NCI-H1105 (cell line): ENCODE data around the gene TIMELESS.
"Not testable (repeated sequence)": the region's sequence is repeated elsewhere in the genome, so short reads cannot be mapped to it uniquely, and the experiment has no call there.

Experiments used
- DNase-seq: peaks from one replicate; lab custom pipeline; 2025; lab: John Stamatoyannopoulos, UW

The TIMELESS gene

DNA sequence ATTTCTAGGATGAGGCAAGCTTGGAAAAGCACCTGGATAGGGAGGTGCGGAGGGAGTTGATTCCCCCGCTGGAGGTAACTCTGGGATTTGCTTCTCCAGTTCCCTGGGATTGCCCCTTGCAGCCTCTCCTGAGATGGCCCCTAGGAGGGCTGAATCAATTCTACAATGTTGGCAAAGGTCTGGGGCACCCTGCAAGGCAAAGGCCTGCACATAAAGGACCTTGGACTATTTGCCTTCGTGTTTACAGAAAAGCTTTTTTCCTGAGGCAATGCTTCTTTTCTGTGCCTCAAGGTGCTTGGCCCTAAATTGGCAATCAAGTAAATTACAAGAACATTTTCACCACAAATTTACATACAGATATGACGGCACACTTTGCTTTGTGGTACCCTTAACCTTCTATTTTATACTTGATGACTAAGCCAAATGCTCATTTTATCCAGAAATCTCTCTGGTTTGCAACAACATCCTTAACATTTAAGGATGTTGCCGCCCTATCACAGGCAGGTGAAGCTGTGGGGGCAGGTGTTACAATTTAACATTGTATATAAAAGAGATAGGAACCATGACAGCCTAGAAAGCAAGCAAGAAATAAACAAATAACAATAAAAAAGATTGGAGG, 40.3 kb downstream of the TIMELESS start:
- no peak for DNase-seq

DNA sequence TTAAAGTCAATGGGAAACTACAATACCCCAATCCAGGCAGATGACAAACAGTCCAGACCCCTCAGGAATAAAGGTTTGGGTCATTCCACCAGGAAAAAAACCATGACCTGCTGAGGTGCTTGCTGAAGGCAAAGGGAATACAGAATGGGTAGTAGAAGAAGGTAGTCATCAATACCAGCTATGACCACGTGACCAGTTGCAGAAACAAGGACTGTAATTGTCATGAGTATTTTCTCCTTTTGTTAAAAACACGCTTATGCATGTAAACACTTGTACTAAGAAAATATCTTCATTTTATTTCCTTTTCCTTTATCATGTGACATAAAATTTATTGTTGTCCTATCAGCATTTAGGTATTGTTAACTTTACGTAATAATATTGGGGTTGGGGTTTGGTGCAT, 45.0 kb downstream of the TIMELESS start:
- not testable (repeated sequence) for DNase-seq

DNA sequence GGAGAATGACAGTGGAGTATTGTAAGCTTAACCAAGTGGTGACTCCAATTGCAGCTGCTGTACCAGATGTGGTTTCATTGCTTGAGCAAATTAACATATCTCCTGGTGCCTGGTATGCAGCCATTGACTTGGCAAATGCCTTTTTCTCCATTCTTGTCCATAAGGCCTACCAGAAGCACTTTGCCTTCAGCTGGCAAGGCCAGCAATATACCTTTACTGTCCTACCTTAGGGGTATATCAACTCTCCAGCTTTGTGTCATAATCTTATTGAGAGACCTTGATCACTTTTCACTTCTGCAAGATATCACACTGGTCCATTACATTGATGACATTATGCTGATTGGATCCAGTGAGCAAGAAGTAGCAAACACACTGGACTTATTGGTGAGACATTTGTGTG, 47.6 kb downstream of the TIMELESS start:
- DNase-seq, result not testable (repeated sequence)

DNA sequence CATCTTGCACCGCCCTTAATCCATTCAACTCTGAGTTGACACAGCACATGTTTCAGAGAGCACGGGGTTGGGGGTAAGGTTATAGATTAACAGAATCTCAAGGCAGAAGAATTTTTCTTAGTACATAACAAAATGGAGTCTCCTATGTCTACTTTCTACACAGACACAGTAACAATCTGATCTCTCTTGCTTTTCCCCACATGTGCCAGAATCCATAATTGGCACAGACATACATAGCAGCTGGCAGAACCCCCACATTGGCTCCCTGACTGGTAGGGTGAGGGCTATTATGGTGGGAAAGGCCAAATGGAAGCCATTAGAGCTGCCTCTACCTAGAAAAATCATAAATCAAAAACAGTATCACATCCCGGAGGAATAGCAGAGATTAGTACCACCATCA, 48.1 kb downstream of the TIMELESS start:
- DNase-seq, result not testable (repeated sequence)

DNA sequence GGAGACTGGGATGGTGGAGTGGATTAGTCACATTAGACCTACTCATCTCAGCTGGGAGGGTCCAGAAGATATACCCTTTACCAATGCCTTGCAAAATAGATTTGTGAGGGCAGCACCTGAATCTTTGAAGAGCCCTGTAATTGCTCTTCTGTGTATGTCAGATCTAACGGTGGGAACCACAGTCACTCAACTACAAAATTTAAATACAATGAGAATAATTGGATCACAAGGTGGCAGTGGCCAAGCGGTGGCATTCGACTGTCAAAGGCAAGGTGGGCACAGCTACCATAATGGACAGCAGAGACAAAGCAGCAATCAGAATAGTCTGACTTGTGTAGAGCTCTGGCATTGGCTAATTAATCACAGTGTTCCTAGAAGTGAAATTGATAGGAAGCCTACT, 49.8 kb downstream of the TIMELESS start:
- not testable (repeated sequence) for DNase-seq

DNA sequence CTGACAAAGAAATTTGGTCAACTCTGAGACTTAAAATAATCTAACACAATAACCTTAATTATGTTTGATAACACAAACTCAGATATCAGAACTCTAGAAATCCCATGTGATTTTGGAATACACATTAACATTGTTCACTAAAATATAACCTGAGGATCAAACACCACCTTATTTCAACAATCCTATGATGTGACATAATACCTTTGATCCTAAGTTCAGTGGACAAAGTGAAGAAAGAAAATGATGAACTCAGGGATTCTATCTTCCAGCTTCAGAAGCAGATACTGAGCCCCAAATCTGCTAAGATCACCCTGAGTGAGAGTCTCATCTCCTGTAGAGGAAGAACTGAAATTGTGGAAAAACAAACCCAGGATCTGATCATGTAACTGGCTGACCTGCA, 50.9 kb downstream of the TIMELESS start:
- no peak for DNase-seq

DNA sequence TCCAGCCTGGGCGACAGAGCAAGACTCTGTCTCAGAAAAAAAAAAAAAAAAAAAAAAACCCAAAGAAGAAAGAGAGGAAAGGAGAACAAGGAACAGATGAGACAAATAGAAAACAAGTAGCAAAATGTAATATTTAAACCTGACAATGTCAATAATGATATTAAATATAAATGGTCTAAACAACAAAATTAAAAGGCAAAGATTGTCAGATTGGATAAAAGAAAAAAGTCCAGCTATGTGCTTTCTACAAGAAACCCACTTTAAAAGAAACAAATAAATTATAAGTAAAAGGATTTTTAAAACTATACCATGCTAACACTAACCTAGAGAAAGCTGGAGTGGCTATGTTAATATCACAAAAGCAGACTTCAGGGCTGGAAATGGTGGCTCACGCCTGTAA, 56.9 kb downstream of the TIMELESS start:
- DNase-seq, result no peak

DNA sequence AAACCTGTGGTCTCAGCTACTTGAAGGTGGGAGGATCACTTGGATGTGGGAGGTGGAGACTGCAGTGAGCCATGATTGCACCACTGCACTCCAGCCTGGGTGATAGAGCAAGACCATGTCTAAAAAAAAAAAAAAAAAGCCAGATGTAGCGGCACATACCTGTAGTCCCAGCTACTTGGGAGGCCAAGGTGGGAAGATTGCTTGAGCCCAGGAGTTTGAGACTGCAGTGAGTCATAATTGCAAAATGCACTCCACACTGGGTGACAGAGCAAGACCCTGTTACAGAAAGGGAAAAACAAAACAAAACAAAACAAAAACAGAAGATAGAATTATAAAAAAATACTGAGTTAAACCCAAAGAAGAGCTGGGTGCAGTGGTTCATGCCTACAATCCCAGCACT, 57.5 kb downstream of the TIMELESS start:
- DNase-seq, result no peak

DNA sequence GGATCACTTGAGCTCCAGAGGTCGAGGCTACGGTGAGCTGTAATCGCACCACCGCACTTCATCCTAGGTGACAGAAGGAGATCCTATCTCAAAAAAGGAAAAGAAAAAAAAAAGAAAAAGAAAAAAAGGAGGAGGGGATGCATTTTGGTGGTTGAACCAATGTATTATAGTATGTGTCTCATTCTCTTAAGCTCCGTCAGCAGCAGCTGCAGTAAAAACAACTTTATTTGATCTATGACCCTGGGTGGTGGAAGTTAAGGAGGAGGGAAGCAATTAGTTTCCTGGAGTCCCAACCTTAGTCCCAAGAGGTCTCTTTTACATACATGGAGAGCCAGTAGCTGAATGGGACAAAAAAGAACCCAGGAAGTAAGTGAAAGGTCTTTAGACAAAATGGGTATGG, 59.8 kb downstream of the TIMELESS start:
- no peak for DNase-seq

DNA sequence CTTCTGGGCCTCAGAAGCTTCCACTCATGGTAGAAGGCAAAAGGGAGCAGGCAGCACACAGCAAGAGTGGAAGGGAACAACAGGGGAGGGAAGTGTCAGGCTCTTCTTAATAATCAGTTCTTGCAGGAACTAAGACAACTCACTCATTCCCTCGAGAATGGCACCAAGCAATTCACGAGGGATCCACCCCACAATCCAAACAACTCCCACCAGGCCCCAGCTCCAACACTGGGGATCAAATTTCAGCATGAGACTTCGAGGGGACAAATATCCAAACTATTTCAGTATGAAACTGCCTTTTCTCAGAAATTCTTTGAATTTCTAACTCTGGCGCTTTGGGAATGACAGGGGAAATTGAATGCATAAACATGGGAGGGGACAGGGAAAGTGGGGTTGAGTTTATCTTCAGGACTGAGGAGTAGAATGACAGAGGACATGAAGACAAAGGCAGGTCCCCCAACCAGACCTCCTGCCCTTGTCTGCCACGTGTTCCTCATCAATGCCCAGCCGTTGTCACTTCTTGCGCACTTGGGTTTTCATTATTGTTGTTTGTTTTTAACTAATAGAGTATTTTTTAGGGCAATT, 62.0 kb downstream of the TIMELESS start:
- no peak for DNase-seq

DNA sequence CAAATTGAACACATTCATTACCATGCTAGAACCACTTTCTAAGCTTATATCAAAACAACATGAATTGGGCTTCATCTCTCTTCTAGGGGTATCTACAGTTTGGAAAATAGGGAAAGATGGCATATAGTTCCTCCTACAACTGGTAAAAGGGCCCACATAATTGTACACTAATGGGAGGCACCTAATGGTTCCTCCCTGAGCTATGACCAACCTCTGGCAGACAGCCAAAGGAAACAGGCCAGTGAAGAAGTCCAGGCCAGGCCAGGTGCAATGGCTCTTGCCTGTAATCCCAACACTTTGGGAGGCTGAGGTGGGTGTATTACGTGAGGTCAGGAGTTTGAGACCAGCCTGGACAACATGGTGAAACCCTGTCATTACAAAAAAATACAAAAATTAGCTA, 63.4 kb downstream of the TIMELESS start:
- peak; percentile 3 for DNase-seq

DNA sequence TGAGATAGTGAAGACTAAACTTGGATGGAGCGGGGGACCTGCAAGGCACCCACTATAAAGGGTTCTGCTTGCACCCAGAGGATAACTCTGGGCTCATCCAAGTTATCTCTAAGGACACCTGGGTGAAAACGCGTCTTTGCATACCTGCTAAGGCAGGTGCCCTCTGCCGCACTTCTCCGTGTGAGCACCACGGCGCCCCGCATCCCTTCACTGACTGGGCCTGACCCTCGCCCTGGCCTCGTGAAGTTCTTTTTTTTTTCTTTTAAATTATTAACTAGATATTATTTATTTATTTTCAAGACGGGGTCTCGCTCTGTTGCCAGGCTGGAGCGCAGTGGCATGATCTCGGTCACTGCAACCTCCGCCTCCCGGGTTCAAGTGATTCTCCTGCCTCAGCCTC, 66.6 kb downstream of the TIMELESS start:
- no peak for DNase-seq

DNA sequence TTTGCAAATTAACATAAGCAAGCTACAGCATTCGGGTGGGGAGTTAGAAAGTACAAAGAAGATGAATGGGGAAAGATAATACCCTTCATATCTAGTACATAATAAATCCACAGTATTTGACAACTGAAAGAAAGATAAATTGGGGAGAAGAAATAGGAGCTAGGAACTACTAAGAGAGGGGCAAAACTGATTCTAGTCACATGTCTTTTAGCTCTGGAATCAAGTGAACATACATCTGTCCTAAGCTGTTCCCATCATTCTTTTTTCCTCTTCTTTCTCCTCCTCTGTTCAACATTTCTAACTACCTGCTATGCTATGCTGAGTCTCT, 71.3 kb downstream of the TIMELESS start:
- no peak for DNase-seq

DNA sequence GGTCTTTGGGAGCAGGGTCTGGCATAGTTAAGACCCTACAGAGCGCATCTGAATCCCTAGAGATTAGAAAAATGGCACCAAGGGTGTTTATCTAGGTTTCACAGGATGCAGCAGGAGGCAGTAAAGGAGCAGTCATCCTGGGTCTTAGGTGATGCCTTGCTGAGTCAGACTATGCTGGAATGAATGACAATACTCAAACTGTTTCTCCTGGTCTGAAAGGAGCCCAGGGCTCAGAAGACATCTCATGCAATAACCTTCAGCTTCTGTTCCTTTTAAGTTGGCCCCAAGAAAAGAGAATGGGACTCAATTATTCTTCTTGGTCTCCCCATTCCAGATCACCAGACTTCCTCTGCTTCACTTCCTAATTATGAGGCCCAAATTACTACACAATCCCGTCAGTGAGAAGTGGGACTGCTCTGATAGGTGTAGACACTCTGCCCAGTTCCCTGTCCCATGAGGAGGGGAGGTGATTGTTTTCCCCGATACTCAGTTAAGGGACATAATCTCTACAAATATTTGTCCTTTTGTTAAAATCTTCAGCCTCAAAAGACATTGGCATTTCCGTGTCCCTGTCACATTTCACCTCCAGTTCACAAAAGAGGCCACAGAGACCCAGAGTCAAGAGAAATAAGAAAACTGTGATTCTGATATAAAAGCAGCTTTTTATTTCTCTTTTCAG, 71.8 kb downstream of the TIMELESS start:
- DNase-seq, result no peak

DNA sequence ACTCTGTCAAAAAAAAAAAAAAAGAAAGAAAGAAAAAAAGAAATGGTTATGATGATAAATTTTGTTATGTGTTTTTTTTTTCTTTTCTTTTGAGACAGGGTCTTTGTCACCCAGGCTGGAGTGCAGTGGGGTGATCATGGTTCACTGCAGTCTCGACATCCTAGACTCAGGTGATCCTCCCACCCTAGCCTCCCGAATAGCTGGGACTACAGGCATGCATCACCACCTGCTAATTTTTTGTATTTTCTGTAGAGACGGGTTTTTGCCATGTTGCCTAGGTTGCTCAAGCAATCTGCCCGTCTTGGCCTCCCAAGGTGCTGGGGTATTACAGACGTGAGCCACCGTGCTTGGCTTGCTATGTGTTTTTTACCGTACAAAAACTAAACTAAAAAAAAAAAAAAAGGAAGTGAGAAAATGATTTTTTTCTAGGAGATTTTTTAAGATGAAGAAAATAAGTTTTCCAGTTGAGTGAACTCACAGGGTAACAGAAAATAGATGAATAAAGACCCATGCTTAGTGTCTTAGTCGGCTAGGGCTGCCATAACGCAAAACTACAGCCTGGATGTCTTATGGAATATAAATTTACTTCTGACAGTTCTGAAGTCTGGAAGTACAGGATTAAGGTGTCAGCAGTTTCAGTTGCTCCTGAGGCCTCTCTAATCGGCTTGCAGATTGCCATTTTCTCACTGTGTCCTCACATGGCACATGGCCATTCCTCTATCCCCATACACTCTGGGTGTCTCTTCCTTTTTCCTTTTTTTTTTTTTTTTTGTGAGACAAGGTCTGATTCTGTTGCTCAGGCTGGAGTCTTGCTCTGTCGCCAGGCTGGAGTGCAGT, 73.4 kb downstream of the TIMELESS start:
- no peak for DNase-seq

DNA sequence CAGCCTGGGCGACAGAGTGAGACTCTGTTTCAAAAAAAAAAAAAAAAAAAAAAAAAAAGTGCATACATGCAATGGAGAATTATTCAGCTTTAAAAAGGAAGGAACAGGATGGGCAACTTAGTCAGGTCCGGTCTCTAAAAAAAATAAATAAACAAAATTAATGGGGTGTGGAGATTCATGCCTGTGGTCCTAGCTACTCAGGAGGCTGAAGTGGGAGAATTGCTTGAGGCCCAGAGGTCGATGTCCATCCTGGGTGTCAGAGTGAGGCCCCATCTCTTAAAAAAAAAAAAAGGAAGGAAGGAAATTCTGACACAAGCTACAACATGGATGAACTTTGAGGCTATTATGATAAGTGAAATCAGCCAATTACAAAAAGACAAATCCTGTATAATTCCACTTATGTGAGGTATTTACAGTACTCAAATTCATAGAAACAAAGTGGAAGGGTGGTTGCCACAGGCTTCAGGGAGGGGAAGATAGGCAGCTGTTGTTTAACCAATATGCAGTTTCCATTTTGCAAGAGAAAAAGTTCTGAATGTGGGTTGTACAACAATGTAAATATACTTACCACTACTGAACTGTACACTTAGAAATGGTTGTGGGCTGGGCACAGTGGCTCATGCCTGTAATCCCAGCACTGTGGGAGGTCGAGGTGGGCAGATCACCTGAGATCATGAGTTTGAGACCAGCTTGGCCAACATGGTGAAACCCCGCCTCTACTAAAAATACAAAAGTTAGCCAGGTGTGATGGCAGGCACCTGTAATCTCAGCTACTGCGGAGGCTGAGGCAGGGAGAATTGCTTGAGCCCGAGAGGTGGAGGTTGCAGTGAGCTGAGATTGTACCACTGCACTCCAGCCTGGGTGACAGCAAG, 74.3 kb downstream of the TIMELESS start:
- DNase-seq, result no peak

DNA sequence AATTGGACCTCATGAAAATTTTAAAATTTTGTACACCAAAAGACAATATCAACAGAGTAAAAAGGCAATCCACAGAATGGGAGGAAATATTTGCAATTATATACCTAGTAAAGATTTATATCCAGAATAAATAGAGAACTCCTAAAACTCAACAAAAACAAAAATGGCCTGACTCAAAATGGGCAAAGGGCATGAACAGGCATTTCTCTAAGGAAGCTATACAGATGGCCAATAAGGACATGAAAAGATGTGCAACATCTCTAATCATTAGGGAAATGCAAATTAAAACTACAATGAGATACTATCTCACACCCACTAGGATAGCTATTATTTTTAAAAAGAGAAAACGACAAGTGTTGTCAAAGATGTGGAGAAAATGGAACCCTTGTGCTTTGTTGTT, 75.7 kb downstream of the TIMELESS start:
- DNase-seq, result no peak

DNA sequence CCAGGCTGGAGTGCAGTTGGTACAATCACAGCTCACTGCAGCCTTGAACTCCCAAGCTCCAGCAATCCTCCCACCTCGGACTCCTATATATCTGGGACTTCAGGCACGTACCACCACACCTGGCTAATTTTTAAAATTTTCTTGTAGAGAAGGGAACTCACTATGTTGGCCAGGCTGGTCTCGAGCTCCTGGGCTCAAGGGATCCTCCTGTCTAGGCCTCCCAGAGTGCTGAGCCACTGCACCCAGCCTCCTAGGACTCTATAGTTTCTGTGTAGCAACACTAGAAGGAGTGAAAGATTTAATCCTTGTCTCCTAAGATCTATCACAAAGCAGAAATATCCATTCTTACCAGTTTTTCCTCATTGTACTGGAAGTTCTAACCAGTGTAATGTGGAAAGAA, 82.3 kb downstream of the TIMELESS start:
- DNase-seq, result no peak
